Cardiac fibroblast (primary cell): ENCODE data around the gene TBXA2R.

Source experiments
- DNase-seq, 2 donors: peaks; one replicate each; pipeline versions ENCODE4 v3.0.0 to v3.0.0-alpha.2; 2010; ENCODE audit warnings: low read depth in 2 of 2
- H3K4me3 ChIP-seq, 2 donors: replicated peaks in 1 of 2; 1 replicate in 1 of 2; 2 replicates in 1 of 2; pipeline ENCODE4 v1.5.1; 2011; ENCODE audit warnings: low read depth in 2 of 2, low read length in 2 of 2, mild to moderate bottlenecking in 2 of 2, moderate library complexity in 1 of 2
- TF ChIP-seq, protein P1 (sequence below): IDR thresholded peaks from one replicate; pipeline ENCODE4 v1.5.1; 2011; ENCODE audit warnings: low read depth, mild to moderate bottlenecking, low read length, inconsistent platforms

TBXA2R gene

GRCh38 chr19:3547767-3548282, 58.9 kb downstream of the TBXA2R start:
- DNase-seq, result no peak
- H3K4me3 ChIP-seq, result no peak overlapping the region
- TF ChIP-seq, protein P1, sequence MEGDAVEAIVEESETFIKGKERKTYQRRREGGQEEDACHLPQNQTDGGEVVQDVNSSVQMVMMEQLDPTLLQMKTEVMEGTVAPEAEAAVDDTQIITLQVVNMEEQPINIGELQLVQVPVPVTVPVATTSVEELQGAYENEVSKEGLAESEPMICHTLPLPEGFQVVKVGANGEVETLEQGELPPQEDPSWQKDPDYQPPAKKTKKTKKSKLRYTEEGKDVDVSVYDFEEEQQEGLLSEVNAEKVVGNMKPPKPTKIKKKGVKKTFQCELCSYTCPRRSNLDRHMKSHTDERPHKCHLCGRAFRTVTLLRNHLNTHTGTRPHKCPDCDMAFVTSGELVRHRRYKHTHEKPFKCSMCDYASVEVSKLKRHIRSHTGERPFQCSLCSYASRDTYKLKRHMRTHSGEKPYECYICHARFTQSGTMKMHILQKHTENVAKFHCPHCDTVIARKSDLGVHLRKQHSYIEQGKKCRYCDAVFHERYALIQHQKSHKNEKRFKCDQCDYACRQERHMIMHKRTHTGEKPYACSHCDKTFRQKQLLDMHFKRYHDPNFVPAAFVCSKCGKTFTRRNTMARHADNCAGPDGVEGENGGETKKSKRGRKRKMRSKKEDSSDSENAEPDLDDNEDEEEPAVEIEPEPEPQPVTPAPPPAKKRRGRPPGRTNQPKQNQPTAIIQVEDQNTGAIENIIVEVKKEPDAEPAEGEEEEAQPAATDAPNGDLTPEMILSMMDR, result no peak

- TF ChIP-seq, protein P1, result peak; percentile 76
- no peak for DNase-seq
- H3K4me3 ChIP-seq, result no peak overlapping the region
These were observed 59.4 kb downstream of the TBXA2R start for GRCh38 chr19:3547301-3547731.

- H3K4me3 ChIP-seq, result no peak overlapping the region
- TF ChIP-seq, protein P1, result no peak
- no peak for DNase-seq
These were observed 60.6 kb downstream of the TBXA2R start for GRCh38 chr19:3546119-3546518.

GRCh38 chr19:3545669-3546034, 61.0 kb downstream of the TBXA2R start:
- DNase-seq, result no peak
- H3K4me3 ChIP-seq, result no peak overlapping the region
- TF ChIP-seq, protein P1, result no peak

- TF ChIP-seq, protein P1, result peak; percentile 97
- H3K4me3 ChIP-seq, result no peak overlapping the region
- DNase-seq, result peak; percentile 60 to 63
These were observed 61.7 kb downstream of the TBXA2R start for GRCh38 chr19:3544742-3545668.
